Esophagus muscularis mucosa (tissue), 4 donors: ENCODE results near the gene NECTIN2. TPM values are rescaled to one million over a fixed set of nuclear protein-coding genes. Genes with fewer than 3 reads are reported as not detected.

ENCODE experiments used
- DNase-seq: peaks from one replicate; pipeline ENCODE4 v3.0.0-alpha.2; 2017; ENCODE audit errors: extremely low spot score
- H3K27ac ChIP-seq, 4 donors: fragments of 200-600 bp; sonication (generic); replicated peaks in 1 of 4; 1 replicate in 3 of 4; 2 replicates in 1 of 4; pipeline ENCODE4 v1.5.1; 2016 to 2019; ENCODE audit warnings: mild to moderate bottlenecking in 1 of 4
- H3K27me3 ChIP-seq, 4 donors: fragments of 200-600 bp; sonication (generic); one replicate each; pipeline versions ENCODE4 v1.5.1 to v1.6.0; 2016 to 2019
- H3K36me3 ChIP-seq, 4 donors: fragments of 200-600 bp; sonication (generic); one replicate each; pipeline ENCODE4 v1.5.1; 2016 to 2019
- H3K4me1 ChIP-seq, 4 donors: fragments of 200-600 bp; sonication (generic); one replicate each; pipeline ENCODE4 v1.5.1; 2016 to 2019
- H3K4me3 ChIP-seq, 4 donors: fragments of 200-600 bp; sonication (generic); 1 replicate in 2 of 4; 2 replicates in 2 of 4; pipeline ENCODE4 v1.5.1; 2016 to 2019; ENCODE audit warnings: mild to moderate bottlenecking in 4 of 4, moderate library complexity in 1 of 4
- H3K9me3 ChIP-seq, 4 donors: fragments of 200-600 bp; sonication (generic); 1 replicate in 3 of 4; 2 replicates in 1 of 4; pipeline ENCODE4 v1.5.1; 2016 to 2019
- CTCF ChIP-seq, 3 experiments: fragments of 200-600 bp in 2 of 3; fragments of 450-650 bp in 1 of 3; sonication (generic) in 2 of 3; IDR thresholded peaks; one replicate each; pipeline ENCODE4 v1.5.1; 2017 to 2019; ENCODE audit warnings: antibody characterized with exemption in 3 of 3, mild to moderate bottlenecking in 2 of 3, moderate library complexity in 1 of 3
- EP300 ChIP-seq: sonication (generic); formaldehyde crosslinking; IDR thresholded peaks from one replicate; pipeline ENCODE4 v1.6.1; 2017; ENCODE audit warnings: antibody characterized with exemption
- POLR2A ChIP-seq: fragments of 450-650 bp; IDR thresholded peaks from one replicate; pipeline ENCODE4 v1.6.1; 2017; ENCODE audit warnings: antibody characterized with exemption, moderate library complexity, mild to moderate bottlenecking, low read depth
- POLR2AphosphoS5 ChIP-seq, 2 donors: sonication (generic); formaldehyde crosslinking; IDR thresholded peaks; one replicate each; pipeline ENCODE4 v1.6.1; 2017; ENCODE audit warnings: antibody characterized with exemption in 2 of 2
- WGBS: methylation state at CpG from one replicate; pipeline ENCODE4 v1.1.5; 2018; 5-methylcytosine and 5-hydroxymethylcytosine counted together
- intact Hi-C: fragments of 100-400 bp; cut with DNase I; formaldehyde crosslinking; loops from one replicate; pipeline ENCODE4 v1.15.1; 2023
- total RNA-seq, 4 donors: library from RNA; depleted of rRNA; stranded (reverse); fragments of >200 nt; gene quantifications; one replicate each; pipeline versions ENCODE4 v1.1.0 to v1.2.1, GENCODE V29; 2016

NECTIN2 gene
- total RNA-seq, 4 donors from 2014 or later = 34.5 to 72.4 (median 60.1) TPM

- H3K27ac ChIP-seq = no peak overlapping the region
- H3K4me1 ChIP-seq = peaks cover 27 to 41% (median 37%) of the 10 kb centered on the region in 4 donors
- no peaks in the 10 kb centered on the region for H3K9me3 ChIP-seq
- intact Hi-C loops = no loop called here
- H3K4me3 ChIP-seq = no peak overlapping the region
- peaks cover 0 to 46% (median 33%) of the 10 kb centered on the region in 4 donors for H3K36me3 ChIP-seq
- TF ChIP-seq POLR2A (no peak), EP300 (no peak)
- no peaks in the 10 kb centered on the region for H3K27me3 ChIP-seq
- DNase-seq = no peak
- WGBS = 87% methylated on average over 24 of the region's 28 CpGs
These were observed 33.9 kb upstream of the NECTIN2 start for GRCh38 chr19:44812142-44812718.

- 90% methylated on average over 27 of the region's 38 CpGs for WGBS
- DNase-seq = no peak
These were observed 32.8 kb upstream of the NECTIN2 start for GRCh38 chr19:44813070-44813840.

GRCh38 chr19:44813841-44814470, 32.1 kb upstream of the NECTIN2 start:
- no peak overlapping the region for H3K27ac ChIP-seq
- no peak overlapping the region for H3K4me3 ChIP-seq
- WGBS = 91% methylated on average over 16 of the region's 16 CpGs
- no peak for TF ChIP-seq POLR2AphosphoS5 (IDR thresholded peaks at IDR 0.05)
- no peak for TF ChIP-seq CTCF (IDR thresholded peaks at IDR 0.05)
- no peak for TF ChIP-seq POLR2A
- TF ChIP-seq EP300 = no peak
- peaks cover 0 to 6% (median 0%) of the 10 kb centered on the region in 4 donors for H3K27me3 ChIP-seq
- H3K36me3 ChIP-seq = peaks cover 0 to 54% (median 36%) of the 10 kb centered on the region in 4 donors
- H3K4me1 ChIP-seq = peaks cover 17 to 25% (median 24%) of the 10 kb centered on the region in 4 donors
- DNase-seq = no peak
- intact Hi-C loops = no loop called here
- no peaks in the 10 kb centered on the region for H3K9me3 ChIP-seq

More at GRCh38 chr19:44813070-44813840, 32.8 kb upstream of the NECTIN2 start:
- Histone ChIP-seq H3K9me3 (no peaks in the 10 kb centered on the region), H3K4me3 (no peak overlapping the region), H3K27ac (no peak overlapping the region), H3K27me3 (peaks cover 0 to under 1% (median 0%) of the 10 kb centered on the region in 4 donors), H3K36me3 (peaks cover 0 to 47% (median 33%) of the 10 kb centered on the region in 4 donors), H3K4me1 (peaks cover 21 to 31% (median 31%) of the 10 kb centered on the region in 4 donors)
- no peak for TF ChIP-seq EP300
- intact Hi-C loops = no loop called here

- peaks cover 11 to 19% (median 18%) of the 10 kb centered on the region in 4 donors for H3K4me1 ChIP-seq
- 87% methylated on average over 14 of the region's 17 CpGs for WGBS
These were observed 31.6 kb upstream of the NECTIN2 start for GRCh38 chr19:44814517-44814916.

GRCh38 chr19:44816301-44816700, 29.8 kb upstream of the NECTIN2 start:
- intact Hi-C loops = no loop called here
- no peak overlapping the region for H3K27ac ChIP-seq
- H3K4me3 ChIP-seq = no peak overlapping the region
- peaks cover 0 to 59% (median 37%) of the 10 kb centered on the region in 4 donors for H3K36me3 ChIP-seq
- TF ChIP-seq POLR2A (no peak), CTCF (IDR thresholded peaks at IDR 0.05) (no peak), EP300 (no peak), POLR2AphosphoS5 (IDR thresholded peaks at IDR 0.05) (no peak)
- no peak for DNase-seq
- H3K27me3 ChIP-seq = peaks cover 0 to 26% (median 0%) of the 10 kb centered on the region in 4 donors
- no peaks in the 10 kb centered on the region for H3K9me3 ChIP-seq
- WGBS = 53% methylated on average over 2 of the region's 2 CpGs
- peaks cover 12 to 14% (median 12%) of the 10 kb centered on the region in 4 donors for H3K4me1 ChIP-seq

More at GRCh38 chr19:44814517-44814916, 31.6 kb upstream of the NECTIN2 start:
- TF ChIP-seq POLR2A (no peak), EP300 (no peak), CTCF (IDR thresholded peaks at IDR 0.05) (no peak), POLR2AphosphoS5 (IDR thresholded peaks at IDR 0.05) (no peak)
- intact Hi-C loops = no loop called here
- H3K27ac ChIP-seq = no peak overlapping the region
- H3K27me3 ChIP-seq = peaks cover 0 to 12% (median 0%) of the 10 kb centered on the region in 4 donors
- H3K9me3 ChIP-seq = no peaks in the 10 kb centered on the region
- H3K4me3 ChIP-seq = no peak overlapping the region
- peaks cover 0 to 60% (median 38%) of the 10 kb centered on the region in 4 donors for H3K36me3 ChIP-seq
- no peak for DNase-seq
